Gastroesophageal sphincter (tissue), 3 donors: ENCODE results near the gene SYT11.

Experiments
- POLR2A ChIP-seq, 2 donors: fragments of 450-650 bp; IDR thresholded peaks; one replicate each; pipeline ENCODE4 v1.6.1; 2017; ENCODE audit warnings: antibody characterized with exemption in 2 of 2, mild to moderate bottlenecking in 2 of 2, moderate library complexity in 1 of 2
- TF ChIP-seq, protein P1 (sequence below), 4 experiments: fragments of 200-600 bp in 2 of 4; fragments of 450-650 bp in 2 of 4; sonication (generic) in 1 of 4; IDR thresholded peaks; one replicate each; pipeline ENCODE4 v1.5.1; 2017 to 2019; ENCODE audit warnings: antibody characterized with exemption in 4 of 4, mild to moderate bottlenecking in 2 of 4, moderate library complexity in 2 of 4

DNA sequence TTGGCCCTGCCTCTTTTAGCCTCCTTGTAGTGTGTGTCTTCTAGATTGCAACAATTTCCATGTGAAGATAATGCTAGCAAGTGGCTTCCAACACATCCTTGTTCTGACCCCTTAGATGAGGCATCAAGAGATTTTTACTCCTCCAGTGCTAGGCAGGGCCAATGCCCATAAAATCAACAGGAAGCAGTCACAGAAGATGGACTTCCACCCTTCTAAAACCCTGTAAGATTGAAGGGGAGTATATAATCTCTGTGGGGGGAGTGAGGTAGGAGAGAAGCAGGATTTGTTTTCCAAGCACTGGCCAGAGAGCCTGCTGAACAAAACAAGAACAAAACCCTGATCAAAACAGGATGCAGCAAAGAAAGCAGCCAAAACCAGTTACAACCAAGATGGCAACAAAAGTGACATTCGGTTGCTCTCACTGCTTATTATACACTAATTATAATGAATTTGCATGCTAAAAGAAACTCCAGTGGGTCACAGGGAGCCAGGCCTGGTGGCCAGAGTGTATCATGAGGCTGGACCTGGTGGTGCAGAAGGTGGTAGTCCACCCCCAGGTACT, 14.4 kb upstream of the SYT11 start:
- TF ChIP-seq POLR2A (IDR thresholded peaks at IDR 0.05): no peak
- TF ChIP-seq, protein P1, sequence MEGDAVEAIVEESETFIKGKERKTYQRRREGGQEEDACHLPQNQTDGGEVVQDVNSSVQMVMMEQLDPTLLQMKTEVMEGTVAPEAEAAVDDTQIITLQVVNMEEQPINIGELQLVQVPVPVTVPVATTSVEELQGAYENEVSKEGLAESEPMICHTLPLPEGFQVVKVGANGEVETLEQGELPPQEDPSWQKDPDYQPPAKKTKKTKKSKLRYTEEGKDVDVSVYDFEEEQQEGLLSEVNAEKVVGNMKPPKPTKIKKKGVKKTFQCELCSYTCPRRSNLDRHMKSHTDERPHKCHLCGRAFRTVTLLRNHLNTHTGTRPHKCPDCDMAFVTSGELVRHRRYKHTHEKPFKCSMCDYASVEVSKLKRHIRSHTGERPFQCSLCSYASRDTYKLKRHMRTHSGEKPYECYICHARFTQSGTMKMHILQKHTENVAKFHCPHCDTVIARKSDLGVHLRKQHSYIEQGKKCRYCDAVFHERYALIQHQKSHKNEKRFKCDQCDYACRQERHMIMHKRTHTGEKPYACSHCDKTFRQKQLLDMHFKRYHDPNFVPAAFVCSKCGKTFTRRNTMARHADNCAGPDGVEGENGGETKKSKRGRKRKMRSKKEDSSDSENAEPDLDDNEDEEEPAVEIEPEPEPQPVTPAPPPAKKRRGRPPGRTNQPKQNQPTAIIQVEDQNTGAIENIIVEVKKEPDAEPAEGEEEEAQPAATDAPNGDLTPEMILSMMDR (IDR thresholded peaks at IDR 0.05): no peak
